WI38 (cell line): ENCODE results near the gene ARHGAP8.

Source experiments
- H3K4me3 ChIP-seq: 2 replicates; pipeline ENCODE4 v1.5.1; 2011; ENCODE audit warnings: low read depth, mild to moderate bottlenecking, control low read depth, low read length
- CTCF ChIP-seq: IDR thresholded peaks from 2 replicates; pipeline ENCODE4 v1.5.1; 2012; ENCODE audit warnings: low read depth, mild to moderate bottlenecking, control low read depth, low read length

ARHGAP8 gene

GRCh38 chr22:44815099-44816070 is 63.0 kb downstream of the ARHGAP8 start:
- H3K4me3 ChIP-seq, result no peak overlapping the region
- no peak for TF ChIP-seq CTCF

GRCh38 chr22:44816141-44816540 is 63.8 kb downstream of the ARHGAP8 start:
- no peak overlapping the region for H3K4me3 ChIP-seq
- TF ChIP-seq CTCF, result no peak

DNA sequence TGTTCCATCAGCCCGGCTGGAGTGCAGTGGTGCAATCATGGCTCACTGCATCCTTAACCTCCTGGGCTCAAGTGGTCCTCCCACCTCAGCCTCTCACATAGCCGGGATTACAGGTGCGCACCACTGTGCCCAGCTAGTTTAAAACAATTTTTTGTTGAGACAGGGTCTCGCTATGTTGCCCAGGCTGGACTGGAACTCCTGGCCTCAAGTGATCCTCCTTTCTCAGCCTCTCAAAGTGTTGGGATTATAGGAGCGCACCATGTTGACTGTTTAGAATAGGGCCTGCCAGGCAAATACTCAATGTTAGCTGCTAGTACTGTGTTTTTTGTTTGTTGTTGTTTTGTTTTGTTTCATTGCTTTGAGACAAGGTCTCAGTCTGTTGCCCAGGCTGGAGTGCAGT is 66.4 kb downstream of the ARHGAP8 start:
- TF ChIP-seq CTCF, result no peak

DNA sequence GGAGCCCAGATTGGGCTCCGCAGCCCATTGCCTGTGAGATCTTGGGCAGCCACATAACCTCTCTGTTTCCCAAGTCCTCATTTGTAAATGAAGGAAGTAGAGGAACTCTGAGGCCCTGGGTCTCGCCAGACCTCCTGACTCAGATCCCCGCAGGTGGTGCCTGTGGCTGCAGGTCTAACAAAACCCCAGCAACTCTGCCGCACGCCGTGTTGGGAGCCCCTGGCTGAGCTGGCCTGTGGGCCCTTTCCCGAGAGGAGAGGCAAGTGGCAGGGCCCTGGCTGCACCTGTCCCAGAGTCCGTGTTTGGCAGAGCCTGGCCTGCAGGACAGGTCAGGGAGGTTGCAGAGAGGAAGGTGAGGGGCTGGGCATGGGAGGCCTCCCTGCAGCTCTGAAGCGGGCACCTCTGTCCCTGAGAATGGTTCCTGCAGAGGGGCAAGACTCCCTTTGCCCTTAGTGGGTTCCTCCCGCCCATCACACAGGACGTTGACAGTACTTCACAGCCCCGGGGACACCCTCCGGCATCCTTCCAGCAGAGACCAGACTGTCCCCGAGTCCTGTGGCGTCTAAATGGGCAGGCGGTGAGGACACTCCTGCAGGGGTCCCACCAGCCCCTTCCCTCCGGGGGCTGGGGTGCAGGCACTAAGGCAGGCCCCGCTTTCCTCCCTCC is 67.7 kb downstream of the ARHGAP8 start:
- TF ChIP-seq CTCF, result no peak
- no peak overlapping the region for H3K4me3 ChIP-seq

More for the DNA sequence above, 66.4 kb downstream of the ARHGAP8 start:
- H3K4me3 ChIP-seq, result no peak overlapping the region

- no peak overlapping the region for H3K4me3 ChIP-seq
- no peak for TF ChIP-seq CTCF
Observed at GRCh38 chr22:44821741-44822475, 69.5 kb downstream of the ARHGAP8 start.

DNA sequence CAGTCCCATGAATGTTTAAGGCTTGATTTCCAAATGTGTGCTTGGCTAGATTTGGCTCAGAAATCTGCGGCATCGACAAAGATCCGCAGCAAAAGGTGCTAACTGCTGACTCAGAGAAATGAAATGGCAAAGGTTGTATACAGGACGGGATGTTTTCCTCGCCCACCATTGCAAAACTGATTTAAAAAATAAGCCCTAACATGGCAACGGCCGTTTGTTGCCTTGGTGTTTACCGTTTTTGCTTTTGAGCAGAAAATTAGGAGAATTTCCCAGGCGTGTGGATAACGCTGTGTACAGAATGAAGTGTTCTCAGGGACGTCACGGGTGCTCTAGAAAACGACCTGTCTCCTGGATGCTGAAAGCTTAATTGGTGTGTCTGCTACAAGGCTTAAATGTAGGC is 70.2 kb downstream of the ARHGAP8 start:
- no peak for TF ChIP-seq CTCF
- H3K4me3 ChIP-seq, result no peak overlapping the region
